ENCODE measurements around the gene SPIRE1.

DNA sequence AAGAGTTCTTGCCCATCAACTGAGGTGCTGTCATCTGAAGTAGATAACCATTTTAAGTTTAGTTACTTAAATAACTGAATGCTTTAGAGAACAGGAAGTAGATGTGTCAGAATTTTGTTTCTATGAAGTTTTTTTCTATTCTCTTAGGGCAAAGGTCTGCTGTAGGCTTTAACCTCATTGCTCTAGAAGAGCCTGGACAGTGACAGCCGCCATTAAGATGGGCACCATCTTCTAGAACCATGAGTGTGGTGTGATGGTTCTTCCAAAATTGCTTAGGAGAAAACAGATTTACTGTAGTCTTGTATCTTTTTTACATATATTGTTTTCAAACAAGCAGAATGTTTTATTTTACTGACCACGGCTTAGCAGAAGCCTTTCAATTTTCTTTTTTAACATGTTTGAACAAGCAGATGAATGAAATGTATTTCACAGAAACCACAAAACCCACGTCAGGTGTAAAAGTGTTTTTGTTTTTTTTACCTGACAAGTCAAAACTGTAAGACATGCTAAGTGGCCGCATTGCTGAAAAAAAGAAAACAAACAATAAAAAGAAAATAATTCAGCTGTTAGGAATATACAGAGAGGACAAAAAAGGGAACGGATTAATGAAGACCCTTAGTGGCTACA is 172.3 kb downstream of the SPIRE1 start:
- TF ChIP-seq, protein P1, sequence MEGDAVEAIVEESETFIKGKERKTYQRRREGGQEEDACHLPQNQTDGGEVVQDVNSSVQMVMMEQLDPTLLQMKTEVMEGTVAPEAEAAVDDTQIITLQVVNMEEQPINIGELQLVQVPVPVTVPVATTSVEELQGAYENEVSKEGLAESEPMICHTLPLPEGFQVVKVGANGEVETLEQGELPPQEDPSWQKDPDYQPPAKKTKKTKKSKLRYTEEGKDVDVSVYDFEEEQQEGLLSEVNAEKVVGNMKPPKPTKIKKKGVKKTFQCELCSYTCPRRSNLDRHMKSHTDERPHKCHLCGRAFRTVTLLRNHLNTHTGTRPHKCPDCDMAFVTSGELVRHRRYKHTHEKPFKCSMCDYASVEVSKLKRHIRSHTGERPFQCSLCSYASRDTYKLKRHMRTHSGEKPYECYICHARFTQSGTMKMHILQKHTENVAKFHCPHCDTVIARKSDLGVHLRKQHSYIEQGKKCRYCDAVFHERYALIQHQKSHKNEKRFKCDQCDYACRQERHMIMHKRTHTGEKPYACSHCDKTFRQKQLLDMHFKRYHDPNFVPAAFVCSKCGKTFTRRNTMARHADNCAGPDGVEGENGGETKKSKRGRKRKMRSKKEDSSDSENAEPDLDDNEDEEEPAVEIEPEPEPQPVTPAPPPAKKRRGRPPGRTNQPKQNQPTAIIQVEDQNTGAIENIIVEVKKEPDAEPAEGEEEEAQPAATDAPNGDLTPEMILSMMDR (conservative IDR thresholded peaks at IDR 0.05) = no peak
- TF ChIP-seq EZH2 (IDR thresholded peaks at IDR 0.05; ENCODE audit: low read depth) = no peak

All from PC-9 (cell line).